Neural progenitor cell (in vitro differentiated cells): ENCODE measurements around the gene CFAP45. TPM values are rescaled to one million over a fixed set of nuclear protein-coding genes. Genes with fewer than 3 reads are reported as not detected.
A peak's percentile ranks its signal among the peaks of the same experiment; 100 is the strongest.

ENCODE experiments used
- DNase-seq: peaks from one replicate; pipeline ENCODE4 v3.0.0-alpha.2; 2016; ENCODE audit warnings: low spot score
- H2AFZ ChIP-seq: fragments of 200-600 bp; sonication (generic); replicated peaks from 2 replicates; pipeline ENCODE4 v1.6.1; 2016; ENCODE audit warnings: antibody characterized with exemption
- H3F3A ChIP-seq: fragments of 200-600 bp; sonication (generic); 2 replicates; pipeline ENCODE4 v1.6.1; 2016; ENCODE audit warnings: antibody characterized with exemption, low read depth
- H3K27ac ChIP-seq: fragments of 200-600 bp; sonication (generic); 2 replicates; pipeline ENCODE4 v1.5.1; 2016; ENCODE audit warnings: mild to moderate bottlenecking
- H3K27me3 ChIP-seq: fragments of 200-600 bp; sonication (generic); 2 replicates; pipeline ENCODE4 v1.6.1; 2016; ENCODE audit warnings: mild to moderate bottlenecking, moderate library complexity
- H3K36me3 ChIP-seq: fragments of 200-600 bp; sonication (generic); 2 replicates; pipeline ENCODE4 v1.5.1; 2016
- H3K4me1 ChIP-seq: fragments of 200-600 bp; sonication (generic); 2 replicates; pipeline ENCODE4 v1.6.1; 2016; ENCODE audit warnings: mixed run types
- H3K4me2 ChIP-seq: fragments of 200-600 bp; sonication (generic); 2 replicates; pipeline ENCODE4 v1.6.1; 2016
- H3K4me3 ChIP-seq: fragments of 200-600 bp; sonication (generic); 2 replicates; pipeline ENCODE4 v1.5.1; 2016
- H3K79me2 ChIP-seq: fragments of 200-600 bp; sonication (generic); 2 replicates; pipeline ENCODE4 v1.6.1; 2016; ENCODE audit warnings: low read depth
- H3K9ac ChIP-seq: fragments of 200-600 bp; sonication (generic); 2 replicates; pipeline ENCODE4 v1.6.1; 2016
- H3K9me3 ChIP-seq: fragments of 200-600 bp; sonication (generic); 2 replicates; pipeline ENCODE4 v1.5.1; 2016; ENCODE audit warnings: low read depth
- H4K20me1 ChIP-seq: fragments of 200-600 bp; sonication (generic); 2 replicates; pipeline ENCODE4 v1.6.1; 2016; ENCODE audit warnings: low read depth
- H3K27ac Mint-ChIP-seq: 3 replicates; pipeline ENCODE4 v1.8.0; 2021; ENCODE audit warnings: mixed read lengths
- H3K27me3 Mint-ChIP-seq: 2 replicates; pipeline ENCODE4 v1.8.0; 2022; ENCODE audit warnings: low read depth, mild to moderate bottlenecking, inconsistent platforms, moderate library complexity, mixed read lengths; ENCODE audit not compliant: insufficient read depth
- H3K36me3 Mint-ChIP-seq: 3 replicates; pipeline ENCODE4 v1.8.0; 2021; ENCODE audit warnings: mixed read lengths
- H3K4me1 Mint-ChIP-seq: 3 replicates; pipeline ENCODE4 v1.8.0; 2021; ENCODE audit warnings: mixed read lengths
- H3K4me3 Mint-ChIP-seq: 3 replicates; pipeline ENCODE4 v1.8.0; 2021; ENCODE audit warnings: mild to moderate bottlenecking, moderate library complexity, mixed read lengths
- H3K9me3 Mint-ChIP-seq: 3 replicates; pipeline ENCODE4 v1.8.0; 2020; ENCODE audit warnings: mixed read lengths
- CTCF ChIP-seq: fragments of 200-600 bp; sonication (generic); IDR thresholded peaks from 2 replicates; pipeline ENCODE4 v1.5.1; 2017; ENCODE audit warnings: antibody characterized with exemption, mild to moderate bottlenecking
- EZH2 ChIP-seq: fragments of 200-600 bp; sonication (generic); IDR thresholded peaks from 2 replicates; pipeline ENCODE4 v1.6.1; 2017; ENCODE audit warnings: antibody characterized with exemption, mild to moderate bottlenecking, moderate library complexity
- EZH2phosphoT487 ChIP-seq: fragments of 200-600 bp; sonication (generic); IDR thresholded peaks from 2 replicates; pipeline ENCODE4 v1.6.1; 2017; ENCODE audit warnings: antibody characterized with exemption
- total RNA-seq: library from RNA; depleted of rRNA; stranded (reverse); fragments of >200 nt; gene quantifications from 2 replicates; pipeline ENCODE4 v1.2.3, GENCODE V29; 2015; ENCODE audit warnings: low replicate concordance

Gene CFAP45
- total RNA-seq, 1 donor from 2014 or later, result not detected

- Histone ChIP-seq H3K36me3 (no peaks in the 10 kb centered on the region), H3K27me3 (peaks cover 28% of the 10 kb centered on the region), H3K9ac (no peak overlapping the region), H3K79me2 (no peaks in the 10 kb centered on the region), H3K4me3 (no peak overlapping the region), H3K4me1 (peaks cover 20% of the 10 kb centered on the region), H2AFZ (no peak overlapping the region), H4K20me1 (no peaks in the 10 kb centered on the region), H3K9me3 (no peaks in the 10 kb centered on the region), H3F3A (no peaks in the 10 kb centered on the region), H3K27ac (no peak overlapping the region), H3K4me2 (no peak overlapping the region)
- DNase-seq, result no peak
- Mint-ChIP-seq H3K4me1 (peaks cover 39% of the 10 kb centered on the region), H3K27me3 (peaks cover 6% of the 10 kb centered on the region), H3K4me3 (peak overlapping the region; percentile 30), H3K9me3 (no peaks in the 10 kb centered on the region), H3K36me3 (peaks cover 8% of the 10 kb centered on the region), H3K27ac (no peak overlapping the region)
- TF ChIP-seq EZH2phosphoT487, result no peak
- TF ChIP-seq CTCF, result no peak
- no peak for TF ChIP-seq EZH2
These were observed 22.7 kb upstream of the CFAP45 start for GRCh38 chr1:159922511-159923202.

- H3K9ac ChIP-seq, result no peak overlapping the region
- Mint-ChIP-seq H3K27me3 (peaks cover 8% of the 10 kb centered on the region), H3K4me1 (peaks cover 39% of the 10 kb centered on the region), H3K36me3 (peaks cover 8% of the 10 kb centered on the region), H3K9me3 (no peaks in the 10 kb centered on the region), H3K4me3 (no peak overlapping the region), H3K27ac (no peak overlapping the region)
- peaks cover 28% of the 10 kb centered on the region for H3K27me3 ChIP-seq
- H3K4me3 ChIP-seq, result no peak overlapping the region
- no peaks in the 10 kb centered on the region for H4K20me1 ChIP-seq
- peaks cover 26% of the 10 kb centered on the region for H3K4me1 ChIP-seq
- peaks cover 7% of the 10 kb centered on the region for H3F3A ChIP-seq
- H3K9me3 ChIP-seq, result no peaks in the 10 kb centered on the region
- no peak overlapping the region for H2AFZ ChIP-seq
- H3K36me3 ChIP-seq, result no peaks in the 10 kb centered on the region
- no peaks in the 10 kb centered on the region for H3K79me2 ChIP-seq
- no peak overlapping the region for H3K27ac ChIP-seq
- H3K4me2 ChIP-seq, result no peak overlapping the region
- TF ChIP-seq CTCF (no peak), EZH2 (no peak), EZH2phosphoT487 (no peak)
- no peak for DNase-seq
These were observed 21.9 kb upstream of the CFAP45 start for GRCh38 chr1:159921700-159922504.

- Histone ChIP-seq H3K27me3 (peaks cover 25% of the 10 kb centered on the region), H3K4me3 (no peak overlapping the region), H3K27ac (no peak overlapping the region), H3K79me2 (no peaks in the 10 kb centered on the region), H3F3A (peaks cover 14% of the 10 kb centered on the region), H4K20me1 (no peaks in the 10 kb centered on the region), H3K36me3 (no peaks in the 10 kb centered on the region), H3K4me1 (peaks cover 33% of the 10 kb centered on the region), H3K9me3 (no peaks in the 10 kb centered on the region), H2AFZ (no peak overlapping the region), H3K9ac (no peak overlapping the region), H3K4me2 (no peak overlapping the region)
- H3K9me3 Mint-ChIP-seq, result no peaks in the 10 kb centered on the region
- DNase-seq, result no peak
- peaks cover 4% of the 10 kb centered on the region for H3K36me3 Mint-ChIP-seq
- TF ChIP-seq CTCF (no peak), EZH2phosphoT487 (no peak), EZH2 (no peak)
- no peak overlapping the region for H3K27ac Mint-ChIP-seq
- peaks cover 9% of the 10 kb centered on the region for H3K27me3 Mint-ChIP-seq
- peaks cover 39% of the 10 kb centered on the region for H3K4me1 Mint-ChIP-seq
- H3K4me3 Mint-ChIP-seq, result no peak overlapping the region
These were observed 21.3 kb upstream of the CFAP45 start for GRCh38 chr1:159921251-159921650.
